Motor neuron (in vitro differentiated cells): ENCODE data around the gene ATXN3L. TPM values are rescaled to one million over a fixed set of nuclear protein-coding genes. Genes with fewer than 3 reads are reported as not detected.

ENCODE experiments used
- ATAC-seq, 8 experiments: fragments of 200-7000 bp; cut with Tn5 transposase; replicated peaks in 6 of 8; 2 replicates each; pipeline ENCODE4 v1.8.0; 2021; ENCODE audit warnings: mild to moderate bottlenecking in 8 of 8, moderate library complexity in 8 of 8
- H3K27ac ChIP-seq, 2 donors: fragments of 250-450 bp; sonication (Bioruptor Pico); 2 replicates each; pipeline ENCODE4 v1.9.0; 2021; ENCODE audit warnings: antibody characterized with exemption in 2 of 2, mild to moderate bottlenecking in 2 of 2, moderate library complexity in 1 of 2
- H3K4me1 ChIP-seq, 2 donors: fragments of 250-450 bp; sonication (Bioruptor Pico); replicated peaks in 1 of 2; 2 replicates each; pipeline ENCODE4 v1.6.1; 2021; ENCODE audit warnings: antibody characterized with exemption in 2 of 2, mild to moderate bottlenecking in 2 of 2, moderate library complexity in 1 of 2
- H3K4me3 ChIP-seq, 5 donors: fragments of 250-450 bp; sonication (Bioruptor Pico); 2 replicates each; pipeline ENCODE4 v1.9.0; 2021; ENCODE audit warnings: antibody characterized with exemption in 5 of 5, mild to moderate bottlenecking in 5 of 5, moderate library complexity in 4 of 5
- WGBS, 10 experiments: fragments of 450-650 bp; shearing (Covaris generic); methylation state at CpG; one replicate each; pipeline ENCODE4 v1.0.0; 2022; 5-methylcytosine and 5-hydroxymethylcytosine counted together
- in situ Hi-C, 9 experiments: fragments of 400-800 bp; cut with MboI; loops; one replicate each; pipeline ENCODE4 v1.15.0; 2021; ENCODE audit warnings: low sequenced_read_pairs in 9 of 9, low pct_unique_long_range_greater_than_20kb in 2 of 9; ENCODE audit not compliant: unreplicated experiment in 9 of 9
- total RNA-seq, 8 experiments: library from RNA; unstranded; fragments of 300-600 nt; gene quantifications; 2 replicates each; pipeline versions ENCODE4 v1.2.3 to v1.2.4, GENCODE V29; 2022

Gene ATXN3L
- total RNA-seq, 8 experiments from 2014 or later: 0.42 TPM; not detected in 7

DNA sequence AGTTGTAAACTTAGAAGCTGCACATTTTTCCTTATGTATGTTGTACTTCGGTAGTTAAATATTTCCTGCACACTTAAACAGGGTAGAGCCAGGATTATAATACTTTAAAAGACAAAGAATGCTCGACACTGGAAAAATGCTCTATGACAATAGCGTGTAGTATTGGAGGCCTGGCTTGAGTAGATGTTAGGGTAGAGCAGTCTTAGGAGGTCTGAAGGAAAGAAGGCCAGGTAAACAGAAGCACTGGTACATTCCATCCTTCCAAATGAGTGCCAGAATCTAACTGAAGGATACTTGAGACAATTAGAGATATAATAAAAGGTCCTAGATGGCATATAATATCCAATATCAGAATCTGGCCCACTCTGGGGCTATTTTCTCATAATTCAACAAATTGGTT is 42.3 kb downstream of the ATXN3L start:
- ATAC-seq: no peak
- 71 to 100% (median 94%) methylated on average over 1 to 3 of the region's 3 CpGs; no CpG with 5 or more reads in 5 of the 10 experiments for WGBS, 10 experiments
- in situ Hi-C loops: no loop called here

DNA sequence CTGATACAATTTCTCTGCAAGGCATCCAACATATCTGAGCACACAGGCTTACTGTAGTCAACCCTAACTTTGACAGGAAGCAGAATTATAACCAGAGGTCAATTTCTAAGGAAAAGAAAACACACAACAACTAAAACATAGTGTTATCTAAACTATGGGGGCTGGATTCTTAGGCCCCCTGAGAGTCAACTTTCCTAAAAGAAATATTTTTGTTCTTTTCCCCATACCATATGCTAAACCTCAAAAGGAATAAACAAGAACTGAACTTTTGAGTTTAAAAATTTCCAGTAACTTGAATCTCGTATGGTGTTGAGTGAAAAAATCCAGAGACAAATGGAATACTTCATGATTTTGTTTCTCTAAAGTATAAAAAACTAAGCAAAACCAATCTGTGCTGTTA is 42.9 kb downstream of the ATXN3L start:
- in situ Hi-C loops: no loop called here
- no peak for ATAC-seq
- 80 to 100% (median 88%) methylated on average over 1 of the region's 1 CpG; no CpG with 5 or more reads in 5 of the 10 experiments for WGBS, 10 experiments
- Histone ChIP-seq H3K4me3 (no peak overlapping the region), H3K27ac (no peak overlapping the region), H3K4me1 (peaks cover 0 to 4% of the 10 kb centered on the region in 2 donors)

More for the DNA sequence above, 42.3 kb downstream of the ATXN3L start:
- H3K4me3 ChIP-seq: no peak overlapping the region
- H3K4me1 ChIP-seq: peaks cover 0 to 4% of the 10 kb centered on the region in 2 donors
- no peak overlapping the region for H3K27ac ChIP-seq

DNA sequence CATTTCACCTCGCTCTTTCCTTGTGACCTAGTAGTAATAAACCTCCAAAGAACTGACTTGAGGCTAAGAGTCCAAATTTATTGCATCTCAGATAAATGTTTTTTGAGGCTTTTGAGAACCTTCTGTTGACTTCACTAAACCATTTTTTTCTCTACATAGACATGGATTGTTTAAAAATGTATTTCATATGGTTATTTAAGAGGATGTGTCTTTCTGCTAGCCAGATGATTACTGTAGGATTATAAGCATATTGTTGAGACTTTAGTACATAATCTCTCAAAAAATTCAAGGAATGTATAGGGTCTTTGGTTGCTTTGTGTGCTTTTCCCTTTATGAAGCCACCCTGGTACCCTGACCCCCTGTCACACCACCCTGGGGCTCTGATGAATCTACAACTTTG is 44.8 kb downstream of the ATXN3L start:
- H3K27ac ChIP-seq: no peak overlapping the region
- no peak for ATAC-seq
- in situ Hi-C loops: no loop called here
- no peak overlapping the region for H3K4me3 ChIP-seq
- 70 to 100% (median 95%) methylated on average over 1 of the region's 1 CpG; no CpG with 5 or more reads in 6 of the 10 experiments for WGBS, 10 experiments
- H3K4me1 ChIP-seq: peaks cover 0 to 2% of the 10 kb centered on the region in 2 donors

DNA sequence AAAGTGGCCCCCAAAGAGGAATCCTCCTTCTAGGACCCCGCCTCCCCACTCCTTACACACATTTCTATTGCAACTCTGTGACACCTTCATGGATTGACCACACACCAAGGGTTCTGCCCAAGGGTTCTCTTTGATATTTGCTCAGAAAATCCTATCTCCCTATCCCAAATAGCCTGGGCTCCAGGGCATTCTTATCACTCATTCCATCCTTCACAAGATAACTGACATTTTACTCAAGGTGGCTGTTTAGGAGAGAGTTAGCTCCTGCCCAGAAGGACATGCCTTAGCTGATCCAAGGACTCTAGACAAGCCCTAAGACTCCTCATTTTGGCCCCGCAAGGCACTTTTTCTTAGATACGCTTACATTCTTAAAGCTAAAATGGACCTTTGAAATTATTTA is 47.4 kb downstream of the ATXN3L start:
- WGBS, 10 experiments: 69 to 100% (median 99%) methylated on average over 1 to 3 of the region's 3 CpGs; no CpG with 5 or more reads in 6 of the 10 experiments
- in situ Hi-C loops: no loop called here
- no peak overlapping the region for H3K27ac ChIP-seq
- H3K4me3 ChIP-seq: no peak overlapping the region
- peaks cover 0 to 2% of the 10 kb centered on the region in 2 donors for H3K4me1 ChIP-seq
- ATAC-seq: no peak

DNA sequence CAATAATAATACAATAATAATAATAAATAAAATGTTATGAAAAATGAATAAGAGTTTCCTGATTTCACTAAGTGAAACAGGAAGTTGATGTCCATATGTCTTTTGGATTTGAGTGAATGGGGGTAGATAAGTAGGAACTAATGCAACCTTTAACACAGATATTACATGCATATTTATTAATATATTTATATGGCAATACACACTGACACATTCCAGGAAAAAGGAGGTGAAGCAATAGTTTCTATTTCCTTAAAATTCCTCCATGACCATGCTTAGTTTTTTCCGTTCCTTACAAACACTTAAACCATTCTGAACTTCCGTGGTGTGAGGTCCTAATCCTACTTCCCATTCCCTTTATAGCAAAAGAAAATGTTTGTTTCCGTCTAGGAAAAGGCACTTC is 48.3 kb downstream of the ATXN3L start:
- no peak overlapping the region for H3K4me3 ChIP-seq
- H3K27ac ChIP-seq: no peak overlapping the region
- no peak for ATAC-seq
- in situ Hi-C loops: no loop called here
- 56 to 100% (median 87%) methylated on average over 1 to 3 of the region's 3 CpGs; no CpG with 5 or more reads in 4 of the 10 experiments for WGBS, 10 experiments
- peaks cover 6 to 9% of the 10 kb centered on the region in 2 donors for H3K4me1 ChIP-seq

DNA sequence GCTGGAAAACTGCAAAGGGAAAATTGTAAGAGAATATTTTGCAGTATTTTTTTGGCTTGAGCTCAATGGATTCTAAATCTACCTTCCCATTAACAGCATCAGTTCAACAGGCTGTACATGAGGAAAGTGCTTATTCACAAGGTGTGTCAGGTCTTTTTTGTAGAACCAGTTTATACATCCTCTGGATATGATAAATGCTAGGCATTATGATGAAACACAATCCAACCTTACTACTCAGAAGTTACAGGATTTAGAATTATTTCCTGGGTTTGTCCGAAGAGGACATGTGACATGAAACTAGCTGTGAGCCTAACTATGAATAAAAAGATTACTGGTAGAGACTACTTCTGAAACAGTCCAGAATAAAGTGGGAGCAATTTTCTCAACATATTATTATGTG is 49.5 kb downstream of the ATXN3L start:
- WGBS, 10 experiments: 9 to 100% (median 86%) methylated on average over 1 of the region's 1 CpG; no CpG with 5 or more reads in 6 of the 10 experiments
- Histone ChIP-seq H3K4me1 (peaks cover 10 to 20% of the 10 kb centered on the region in 2 donors), H3K4me3 (no peak overlapping the region), H3K27ac (no peak overlapping the region)
- in situ Hi-C loops: no loop called here
- no peak for ATAC-seq

DNA sequence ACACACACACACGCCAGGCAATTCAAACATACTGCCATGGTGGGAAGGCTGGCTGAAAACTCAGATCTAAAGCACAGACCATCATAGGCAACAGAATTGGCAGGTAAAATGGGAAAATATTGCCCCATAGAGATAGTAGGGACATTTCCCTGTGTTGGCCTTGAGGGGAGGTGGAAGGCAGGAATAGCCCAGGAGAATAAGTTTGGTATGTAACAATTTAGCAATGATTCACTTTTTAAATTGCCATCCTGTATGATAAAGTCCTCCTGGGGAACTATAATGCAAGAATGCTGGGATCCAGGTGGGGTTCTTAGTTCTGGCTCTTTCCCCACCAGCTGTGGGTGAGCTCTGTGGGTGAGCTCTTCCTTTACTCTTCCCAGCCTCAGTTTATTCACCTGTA is 51.0 kb downstream of the ATXN3L start:
- Histone ChIP-seq H3K4me3 (no peak overlapping the region), H3K4me1 (peaks cover 11 to 22% of the 10 kb centered on the region in 2 donors), H3K27ac (no peak overlapping the region)
- WGBS, 10 experiments: 0% methylated on average over 1 of the region's 1 CpG; no CpG with 5 or more reads in 9 of the 10 experiments
- in situ Hi-C loops: no loop called here
- no peak for ATAC-seq

Other genes with a start within 250 kb of the ATXN3L start
- gene EGFL6, start 249.5 kb upstream of the ATXN3L start, total RNA-seq: 1 to 10 TPM in 4 of 8 experiments, under 1 TPM in 4; 0.33 to 6.8 (median 2.0) TPM